ENCODE measurements around the gene PALM2AKAP2.

The PALM2AKAP2 gene

GRCh38 chr9:109779711-109780452 is at the start of gene PALM2AKAP2:
PALM2AKAP2 (plus strand) TSS chr9:109780198; CDS start chr9:109780489, 291 bp downstream.
- peak; percentile 85 for DNase-seq (ENCODE audit: low spot score)
- Histone ChIP-seq H3K27ac (peak within 1 kb of the TSS; percentile 79 to 89), H3K4me3 (peak within 1 kb of the TSS; percentile 73)
- TF ChIP-seq, protein P1, sequence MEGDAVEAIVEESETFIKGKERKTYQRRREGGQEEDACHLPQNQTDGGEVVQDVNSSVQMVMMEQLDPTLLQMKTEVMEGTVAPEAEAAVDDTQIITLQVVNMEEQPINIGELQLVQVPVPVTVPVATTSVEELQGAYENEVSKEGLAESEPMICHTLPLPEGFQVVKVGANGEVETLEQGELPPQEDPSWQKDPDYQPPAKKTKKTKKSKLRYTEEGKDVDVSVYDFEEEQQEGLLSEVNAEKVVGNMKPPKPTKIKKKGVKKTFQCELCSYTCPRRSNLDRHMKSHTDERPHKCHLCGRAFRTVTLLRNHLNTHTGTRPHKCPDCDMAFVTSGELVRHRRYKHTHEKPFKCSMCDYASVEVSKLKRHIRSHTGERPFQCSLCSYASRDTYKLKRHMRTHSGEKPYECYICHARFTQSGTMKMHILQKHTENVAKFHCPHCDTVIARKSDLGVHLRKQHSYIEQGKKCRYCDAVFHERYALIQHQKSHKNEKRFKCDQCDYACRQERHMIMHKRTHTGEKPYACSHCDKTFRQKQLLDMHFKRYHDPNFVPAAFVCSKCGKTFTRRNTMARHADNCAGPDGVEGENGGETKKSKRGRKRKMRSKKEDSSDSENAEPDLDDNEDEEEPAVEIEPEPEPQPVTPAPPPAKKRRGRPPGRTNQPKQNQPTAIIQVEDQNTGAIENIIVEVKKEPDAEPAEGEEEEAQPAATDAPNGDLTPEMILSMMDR (IDR thresholded peaks at IDR 0.05), result no peak

DNA sequence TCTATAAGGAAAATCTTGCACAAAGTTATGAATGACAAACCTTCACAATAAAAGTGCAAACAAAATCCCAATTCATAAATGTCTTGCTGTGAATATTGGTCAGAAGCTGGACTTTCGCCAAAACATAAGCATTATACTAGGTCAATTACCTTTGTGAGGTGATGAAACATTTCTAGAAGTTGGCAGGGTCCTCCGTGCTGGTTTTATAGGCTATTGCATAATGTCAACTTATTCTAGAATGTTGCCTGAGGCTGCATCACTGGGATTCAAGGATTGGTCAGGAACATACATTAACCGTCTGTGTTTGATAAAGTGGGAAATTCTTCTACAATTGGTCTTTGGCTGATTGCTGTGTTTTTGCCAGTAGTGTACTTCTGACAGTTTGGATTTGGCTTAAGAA is 49.8 kb upstream of the PALM2AKAP2 start:
- Histone ChIP-seq H3K27ac (no peak overlapping the region), H3K4me3 (no peak overlapping the region)
- TF ChIP-seq, protein P1 (IDR thresholded peaks at IDR 0.05), result no peak
- DNase-seq (ENCODE audit: low spot score), result no peak

DNA sequence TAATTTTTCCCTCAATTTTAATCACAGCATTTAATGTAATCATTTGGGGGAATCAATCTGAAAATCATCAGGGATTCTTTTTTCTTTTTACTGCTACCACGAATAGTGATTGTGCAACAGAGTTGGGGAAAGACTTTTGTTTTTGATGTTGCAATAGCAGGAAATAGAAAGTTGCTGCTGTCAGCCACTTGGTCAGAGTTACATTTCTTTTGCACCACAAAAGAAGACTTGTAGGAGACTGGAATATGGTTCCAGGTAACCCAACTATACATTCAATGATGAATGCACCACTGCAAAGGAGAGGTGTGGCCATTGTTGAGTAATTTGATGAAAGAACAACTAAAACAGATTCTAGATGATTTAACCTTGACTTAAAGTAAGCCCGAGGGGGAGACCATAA is 46.3 kb upstream of the PALM2AKAP2 start:
- Histone ChIP-seq H3K27ac (no peak overlapping the region), H3K4me3 (no peak overlapping the region)
- no peak for DNase-seq (ENCODE audit: low spot score)
- TF ChIP-seq, protein P1 (IDR thresholded peaks at IDR 0.05), result no peak

GRCh38 chr9:109734814-109735213 is 45.2 kb upstream of the PALM2AKAP2 start:
- H3K27ac ChIP-seq, result no peak overlapping the region
- no peak for DNase-seq (ENCODE audit: low spot score)

DNA sequence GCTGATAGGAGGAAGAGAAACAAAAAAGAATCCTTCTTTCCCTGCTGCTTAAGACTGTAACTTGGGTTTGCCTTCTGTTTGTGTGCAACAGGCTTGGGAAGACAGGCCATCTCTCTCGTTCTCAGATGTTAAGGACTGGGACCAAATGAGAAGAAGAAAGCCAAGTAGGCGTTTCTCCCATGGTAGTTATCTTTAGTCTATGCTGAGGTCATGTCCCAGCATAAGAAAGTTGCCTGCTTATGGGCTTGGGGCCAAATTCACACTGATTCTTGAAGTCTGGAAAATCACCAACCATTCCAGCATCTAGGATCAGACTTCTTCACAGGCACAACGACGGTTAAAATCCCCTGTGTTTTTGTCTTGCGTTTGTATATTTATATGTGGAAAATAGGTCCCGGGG is 44.2 kb upstream of the PALM2AKAP2 start:
- no peak overlapping the region for H3K27ac ChIP-seq
- DNase-seq (ENCODE audit: low spot score), result no peak
- TF ChIP-seq, protein P1 (IDR thresholded peaks at IDR 0.05), result no peak

More at GRCh38 chr9:109734814-109735213, 45.2 kb upstream of the PALM2AKAP2 start:
- H3K4me3 ChIP-seq, result no peak overlapping the region
- TF ChIP-seq, protein P1 (IDR thresholded peaks at IDR 0.05), result no peak

GRCh38 chr9:109737295-109737694 is 42.7 kb upstream of the PALM2AKAP2 start:
- no peak for DNase-seq (ENCODE audit: low spot score)
- Histone ChIP-seq H3K27ac (no peak overlapping the region), H3K4me3 (no peak overlapping the region)
- TF ChIP-seq, protein P1 (IDR thresholded peaks at IDR 0.05), result no peak

More for the DNA sequence above, 44.2 kb upstream of the PALM2AKAP2 start:
- H3K4me3 ChIP-seq, result no peak overlapping the region

- H3K27ac ChIP-seq, result no peak overlapping the region
- DNase-seq (ENCODE audit: low spot score), result no peak
- H3K4me3 ChIP-seq, result no peak overlapping the region
- TF ChIP-seq, protein P1 (IDR thresholded peaks at IDR 0.05), result no peak
These were observed 40.2 kb upstream of the PALM2AKAP2 start for GRCh38 chr9:109739760-109740159.

All from coronary artery (tissue), 2 donors.